Motor neuron (in vitro differentiated cells): Measurements from ENCODE around the gene ERAL1. TPM values are rescaled to one million over a fixed set of nuclear protein-coding genes. Genes with fewer than 3 reads are reported as not detected.
A peak's percentile ranks its signal among the peaks of the same experiment; 100 is the strongest.
"Not testable (repeated sequence)": the region's sequence is repeated elsewhere in the genome, so short reads cannot be mapped to it uniquely, and the experiment has no call there.

ENCODE experiments used
- ATAC-seq, 8 experiments: fragments of 200-7000 bp; cut with Tn5 transposase; replicated peaks in 6 of 8; 2 replicates each; pipeline ENCODE4 v1.8.0; 2021; ENCODE audit warnings: mild to moderate bottlenecking in 8 of 8, moderate library complexity in 8 of 8
- H3K27ac ChIP-seq, 2 donors: fragments of 250-450 bp; sonication (Bioruptor Pico); 2 replicates each; pipeline ENCODE4 v1.9.0; 2021; ENCODE audit warnings: antibody characterized with exemption in 2 of 2, mild to moderate bottlenecking in 2 of 2, moderate library complexity in 1 of 2
- H3K4me1 ChIP-seq, 2 donors: fragments of 250-450 bp; sonication (Bioruptor Pico); replicated peaks in 1 of 2; 2 replicates each; pipeline ENCODE4 v1.6.1; 2021; ENCODE audit warnings: antibody characterized with exemption in 2 of 2, mild to moderate bottlenecking in 2 of 2, moderate library complexity in 1 of 2
- H3K4me3 ChIP-seq, 5 donors: fragments of 250-450 bp; sonication (Bioruptor Pico); 2 replicates each; pipeline ENCODE4 v1.9.0; 2021; ENCODE audit warnings: antibody characterized with exemption in 5 of 5, mild to moderate bottlenecking in 5 of 5, moderate library complexity in 4 of 5
- WGBS, 10 experiments: fragments of 450-650 bp; shearing (Covaris generic); methylation state at CpG; one replicate each; pipeline ENCODE4 v1.0.0; 2022; 5-methylcytosine and 5-hydroxymethylcytosine counted together
- in situ Hi-C, 9 experiments: fragments of 400-800 bp; cut with MboI; loops; one replicate each; pipeline ENCODE4 v1.15.0; 2021; ENCODE audit warnings: low sequenced_read_pairs in 9 of 9, low pct_unique_long_range_greater_than_20kb in 2 of 9; ENCODE audit not compliant: unreplicated experiment in 9 of 9
- total RNA-seq, 8 experiments: library from RNA; unstranded; fragments of 300-600 nt; gene quantifications; 2 replicates each; pipeline versions ENCODE4 v1.2.3 to v1.2.4, GENCODE V29; 2022

The ERAL1 gene
- total RNA-seq, 8 experiments from 2014 or later: 19.0 to 56.8 (median 26.9) TPM

DNA sequence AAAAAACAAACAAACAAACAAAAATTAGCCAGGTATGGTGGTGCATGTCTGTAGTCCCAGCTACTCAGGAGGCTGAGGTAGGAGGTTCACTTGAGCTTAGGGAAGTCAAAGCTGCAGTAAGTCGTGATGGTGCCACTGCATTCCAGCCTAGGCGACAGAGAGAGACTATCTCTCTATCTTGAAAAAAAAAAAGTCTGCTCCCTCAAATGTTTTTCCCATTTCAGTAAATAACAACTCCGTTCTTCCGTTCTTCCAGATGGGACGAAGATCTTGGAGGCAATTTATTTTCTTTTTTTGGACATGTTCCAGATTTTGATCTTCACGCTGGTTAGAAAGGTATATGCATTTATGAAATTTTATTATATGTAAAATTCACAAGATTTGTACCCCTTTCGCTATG, 19.0 kb downstream of the ERAL1 start:
- in situ Hi-C loops: loop anchor here in 1 of 9 experiments (25.0 kb wide), 1 partner anchor 112 kb away; no protein-coding TSS in a partner anchor
- H3K4me1 ChIP-seq: peaks cover 3 to 6% of the 10 kb centered on the region in 2 donors
- WGBS, 10 experiments: 69 to 93% (median 90%) methylated on average over 3 to 7 of the region's 7 CpGs
- H3K4me3 ChIP-seq: no peak overlapping the region
- H3K27ac ChIP-seq: no peak overlapping the region
- no peak for ATAC-seq

DNA sequence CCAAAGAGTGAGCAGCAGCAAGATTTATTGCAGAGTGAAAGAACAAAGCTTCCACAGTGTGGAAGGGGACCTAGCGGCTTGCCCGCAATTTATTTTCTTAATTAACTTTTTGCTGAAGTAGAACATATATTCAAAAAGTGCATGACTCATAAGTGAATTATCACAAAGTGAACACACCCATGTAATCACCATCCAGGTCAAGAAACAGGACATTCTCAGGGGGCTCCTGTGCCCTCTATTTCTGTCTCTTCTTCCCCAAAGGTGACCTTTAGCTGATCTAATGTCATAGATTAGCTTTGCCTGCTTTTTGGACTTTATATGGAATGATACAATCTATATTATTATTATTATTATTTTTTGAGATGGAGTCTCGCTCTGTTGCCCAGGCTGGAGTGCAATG, 19.9 kb downstream of the ERAL1 start:
- ATAC-seq: peak in 6 of 8 experiments; percentile 42 to 76 (median 64)
- 14 to 100% (median 62%) methylated on average over 1 to 3 of the region's 3 CpGs; no CpG with 5 or more reads in 2 of the 10 experiments for whole genome bisulfite sequencing, 10 experiments
- Histone ChIP-seq H3K27ac (no peak overlapping the region), H3K4me3 (no peak overlapping the region), H3K4me1 (peaks cover 3 to 6% of the 10 kb centered on the region in 2 donors)
- in situ Hi-C loops: loop anchor here in 1 of 9 experiments (25.0 kb wide), 1 partner anchor 112 kb away; no protein-coding TSS in a partner anchor

DNA sequence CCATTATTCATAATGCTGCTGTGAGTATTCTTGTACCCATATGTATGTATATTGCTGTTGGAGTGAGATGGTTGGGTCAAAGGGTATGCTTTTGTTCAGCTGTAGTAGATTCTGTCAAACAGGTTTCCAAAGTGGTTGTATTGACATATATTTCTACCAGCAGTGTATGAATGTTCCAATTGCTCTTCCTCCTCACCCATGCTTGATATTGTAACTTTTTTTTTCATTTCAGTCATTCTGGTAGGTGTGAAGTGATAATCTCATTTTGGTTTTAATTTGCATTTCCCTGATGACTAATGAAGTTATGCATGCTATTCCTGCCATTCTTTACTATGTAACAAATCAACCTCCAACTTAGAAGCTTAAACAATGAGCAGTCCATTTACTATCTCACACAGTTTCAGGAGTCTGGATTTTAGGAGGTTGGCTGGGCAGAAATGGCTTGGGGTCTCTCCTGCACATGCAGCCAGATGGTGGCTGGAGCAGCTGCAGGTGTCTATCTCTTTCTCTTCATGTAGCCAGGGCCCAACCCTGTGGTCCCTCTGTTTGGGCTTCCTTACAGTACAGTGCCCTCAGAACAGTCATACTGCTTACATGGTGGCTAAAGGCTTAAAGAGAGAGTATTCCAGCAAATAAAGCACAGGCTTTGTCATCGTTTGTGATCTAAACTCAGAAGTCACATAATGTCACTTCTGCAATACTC, 21.2 kb downstream of the ERAL1 start:
- ATAC-seq: peak in 3 of 8 experiments; percentile 48 to 62 (median 53)
- no peak overlapping the region for H3K4me3 ChIP-seq
- peaks cover 3 to 6% of the 10 kb centered on the region in 2 donors for H3K4me1 ChIP-seq
- in situ Hi-C loops: no loop called here
- 38 to 100% (median 50%) methylated on average over 1 of the region's 1 CpG; no CpG with 5 or more reads in 3 of the 10 experiments for WGBS, 10 experiments
- H3K27ac ChIP-seq: no peak overlapping the region

DNA sequence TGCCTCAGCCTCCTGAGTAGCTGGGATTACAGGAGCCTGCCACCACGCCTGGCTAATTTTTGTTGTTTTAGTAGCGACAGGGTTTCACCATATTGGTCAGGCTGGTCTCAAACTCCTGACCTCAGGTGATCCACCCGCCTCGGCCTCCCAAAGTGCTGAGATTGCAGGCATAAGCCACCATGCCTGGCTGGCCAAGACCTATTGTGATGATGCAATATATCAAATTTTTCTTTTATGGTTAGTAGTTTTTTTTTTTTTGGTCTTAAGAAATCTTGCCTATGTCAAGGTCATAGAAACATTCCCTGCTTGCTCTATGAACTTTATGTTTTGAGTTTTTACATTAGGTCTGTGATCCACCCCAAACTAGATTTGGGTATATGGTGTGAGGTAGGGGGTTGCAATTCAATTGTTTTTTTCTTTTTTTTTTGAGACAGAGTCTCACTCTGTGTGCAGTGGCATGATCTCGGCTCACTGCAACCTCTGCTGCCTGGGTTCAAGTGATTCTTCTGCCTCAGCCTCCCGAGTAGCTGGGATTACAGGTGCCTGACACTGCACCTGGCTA, 22.4 kb downstream of the ERAL1 start:
- WGBS, 10 experiments: 90 to 100% (median 100%) methylated on average over 1 to 5 of the region's 6 CpGs; no CpG with 5 or more reads in 2 of the 10 experiments
- ATAC-seq, H3K4me1 ChIP-seq, H3K27ac ChIP-seq, in situ Hi-C loops, H3K4me3 ChIP-seq: not testable (repeated sequence)

DNA sequence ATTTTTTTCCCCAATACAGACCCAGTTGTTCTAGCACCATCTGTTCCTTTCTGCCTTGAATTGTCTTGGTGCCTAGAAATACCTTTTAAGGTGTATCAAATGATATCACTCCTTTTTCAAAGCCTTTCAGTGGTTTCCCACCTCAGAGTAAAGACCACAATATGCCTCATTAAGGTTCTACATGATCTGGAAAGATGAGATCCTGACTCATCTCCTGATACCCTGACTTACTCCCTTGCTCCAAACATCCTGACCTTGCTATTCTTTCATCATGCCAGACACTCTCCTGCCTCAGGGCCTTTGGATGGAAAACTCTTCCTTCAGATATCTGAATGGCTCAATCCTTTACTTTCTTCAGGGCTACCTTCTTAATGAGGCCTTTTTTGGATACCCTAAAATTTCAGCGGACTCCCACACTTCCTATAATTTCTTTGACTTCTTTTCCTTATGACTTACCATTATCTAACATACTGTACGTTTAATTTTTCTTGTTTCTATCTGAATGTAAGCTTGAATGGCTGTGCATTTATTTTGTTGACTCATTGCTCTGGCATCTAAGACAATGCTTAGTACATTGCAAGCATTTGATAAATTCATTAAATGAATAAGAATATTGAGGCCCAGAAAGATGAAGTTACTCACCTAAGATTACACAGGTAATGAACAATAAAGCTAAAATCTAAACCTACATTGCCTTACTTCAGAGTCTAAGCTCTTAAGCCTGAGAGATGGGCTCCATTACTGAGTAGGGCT, 23.5 kb downstream of the ERAL1 start:
- WGBS, 10 experiments: 62 to 100% (median 89%) methylated on average over 1 to 2 of the region's 2 CpGs; no CpG with 5 or more reads in 1 of the 10 experiments

DNA sequence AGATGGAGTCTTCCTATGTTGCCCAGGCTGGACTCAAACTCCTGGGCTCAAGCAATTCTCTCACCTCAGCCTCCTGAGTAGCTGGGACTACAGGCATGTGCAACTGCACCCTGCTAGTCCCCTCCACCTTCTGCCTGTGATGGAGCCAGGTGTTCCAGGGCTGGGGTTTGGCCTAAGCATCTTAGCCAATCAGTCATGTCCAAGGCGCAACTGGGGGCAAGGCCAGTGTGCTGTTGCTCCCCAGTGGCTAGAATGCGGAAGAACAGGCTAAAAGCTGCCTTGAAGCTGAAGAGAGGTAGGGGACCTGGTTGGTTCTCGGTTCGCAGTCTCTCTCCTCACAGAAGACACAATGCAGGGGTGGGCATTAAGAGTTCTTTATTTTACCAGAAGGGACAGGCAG, 24.2 kb downstream of the ERAL1 start:
- 80 to 100% (median 95%) methylated on average over 1 to 3 of the region's 4 CpGs; no CpG with 5 or more reads in 7 of the 10 experiments for WGBS, 10 experiments
- in situ Hi-C loops: no loop called here
- Histone ChIP-seq H3K4me3 (no peak overlapping the region), H3K4me1 (peaks cover 3 to 5% of the 10 kb centered on the region in 2 donors), H3K27ac (no peak overlapping the region)
- ATAC-seq: peak in 4 of 8 experiments; percentile 17 to 56 (median 42)

More for the DNA sequence above, 23.5 kb downstream of the ERAL1 start:
- no peak overlapping the region for H3K27ac ChIP-seq
- peaks cover 3 to 6% of the 10 kb centered on the region in 2 donors for H3K4me1 ChIP-seq
- H3K4me3 ChIP-seq: no peak overlapping the region
- no peak for ATAC-seq
- in situ Hi-C loops: no loop called here

DNA sequence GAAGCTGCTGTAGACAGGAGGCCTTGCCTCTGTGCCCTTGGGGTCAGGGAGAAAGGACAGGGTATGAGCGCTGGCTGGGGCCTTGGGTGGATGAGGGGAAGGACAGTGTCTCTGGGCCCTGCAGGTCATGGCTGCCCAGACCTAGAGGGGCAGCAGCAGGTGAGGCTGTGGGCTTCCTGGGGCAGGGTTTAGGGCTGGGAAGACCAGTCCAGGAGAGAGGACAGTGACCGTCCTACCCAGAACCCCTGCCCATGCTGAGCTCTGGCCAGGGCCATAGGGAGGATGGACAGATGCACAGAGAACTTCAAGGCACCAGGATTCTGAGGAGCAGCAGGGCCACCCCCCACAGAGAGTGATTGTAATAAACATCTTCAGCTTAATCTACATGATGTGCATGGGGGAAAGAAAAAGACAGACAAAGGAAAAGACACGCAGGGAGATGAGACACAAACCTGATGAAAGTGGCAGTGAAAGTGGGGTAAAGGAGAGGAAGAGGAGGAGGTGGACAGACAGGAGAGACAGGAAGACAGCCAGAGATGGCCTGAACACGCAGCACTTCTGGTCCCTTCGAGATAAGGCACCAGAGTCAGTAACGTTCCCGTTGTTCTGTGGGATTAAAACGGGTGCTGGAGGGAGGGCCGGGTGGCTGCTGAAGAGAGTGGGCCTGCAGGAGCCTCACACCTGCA, 25.2 kb downstream of the ERAL1 start:
- no peak for ATAC-seq
- Histone ChIP-seq H3K4me3 (no peak overlapping the region), H3K27ac (no peak overlapping the region), H3K4me1 (no peaks in the 10 kb centered on the region)
- 67 to 100% (median 78%) methylated on average over 1 to 8 of the region's 9 CpGs; no CpG with 5 or more reads in 3 of the 10 experiments for WGBS, 10 experiments
- in situ Hi-C loops: no loop called here

DNA sequence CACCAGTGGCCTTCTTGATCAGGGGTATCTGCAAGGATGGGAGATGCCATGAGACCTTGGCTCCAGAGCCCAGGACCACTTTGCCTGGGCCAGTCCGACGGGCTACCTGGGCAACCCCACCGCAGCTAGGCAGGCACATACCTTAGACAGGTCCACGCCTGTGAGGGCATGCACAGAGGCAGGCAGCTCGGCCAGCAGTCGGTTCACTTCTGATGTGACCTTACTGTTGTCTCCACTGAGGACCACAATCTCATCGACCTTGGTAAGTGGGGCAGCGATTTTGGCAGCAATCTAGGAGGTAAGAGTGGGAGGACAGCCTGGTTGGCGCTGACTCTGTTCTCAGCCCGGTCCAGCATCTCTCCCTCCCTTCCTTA, 25.7 kb downstream of the ERAL1 start:
- WGBS, 10 experiments: 82 to 100% (median 98%) methylated on average over 1 to 6 of the region's 10 CpGs; no CpG with 5 or more reads in 6 of the 10 experiments
- no peaks in the 10 kb centered on the region for H3K4me1 ChIP-seq
- in situ Hi-C loops: no loop called here
- ATAC-seq: no peak
- no peak overlapping the region for H3K27ac ChIP-seq
- H3K4me3 ChIP-seq: no peak overlapping the region

DNA sequence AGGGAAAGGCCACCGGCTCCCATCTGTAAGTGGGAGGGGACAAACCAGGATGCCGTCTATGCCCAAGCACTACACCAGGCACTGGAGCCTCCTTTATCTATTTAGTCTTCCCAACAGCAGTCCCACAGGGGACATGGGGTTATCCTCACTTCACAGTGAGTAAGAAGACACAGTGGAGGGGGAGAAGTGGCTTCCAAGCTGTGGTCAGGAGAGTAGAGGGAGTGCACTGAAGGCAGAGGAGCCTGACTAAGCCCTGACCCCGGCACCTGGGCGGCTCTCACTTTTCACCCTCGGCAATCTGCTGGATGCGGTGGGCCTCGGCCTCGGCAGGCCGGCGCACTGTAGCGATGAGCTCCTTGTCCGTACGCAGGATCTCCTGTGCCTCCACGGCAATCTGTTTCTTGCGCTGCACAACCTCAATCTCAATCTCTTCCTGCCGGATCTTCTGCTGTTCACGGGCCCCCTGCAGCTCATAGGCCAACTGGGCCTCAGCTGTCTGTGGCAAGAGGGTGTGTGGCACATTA, 26.8 kb downstream of the ERAL1 start:
- H3K4me1 ChIP-seq: no peaks in the 10 kb centered on the region
- H3K4me3 ChIP-seq: no peak overlapping the region
- no peak overlapping the region for H3K27ac ChIP-seq
- ATAC-seq: no peak
- in situ Hi-C loops: no loop called here
- WGBS, 10 experiments: 80 to 100% (median 96%) methylated on average over 1 to 10 of the region's 17 CpGs; no CpG with 5 or more reads in 4 of the 10 experiments

DNA sequence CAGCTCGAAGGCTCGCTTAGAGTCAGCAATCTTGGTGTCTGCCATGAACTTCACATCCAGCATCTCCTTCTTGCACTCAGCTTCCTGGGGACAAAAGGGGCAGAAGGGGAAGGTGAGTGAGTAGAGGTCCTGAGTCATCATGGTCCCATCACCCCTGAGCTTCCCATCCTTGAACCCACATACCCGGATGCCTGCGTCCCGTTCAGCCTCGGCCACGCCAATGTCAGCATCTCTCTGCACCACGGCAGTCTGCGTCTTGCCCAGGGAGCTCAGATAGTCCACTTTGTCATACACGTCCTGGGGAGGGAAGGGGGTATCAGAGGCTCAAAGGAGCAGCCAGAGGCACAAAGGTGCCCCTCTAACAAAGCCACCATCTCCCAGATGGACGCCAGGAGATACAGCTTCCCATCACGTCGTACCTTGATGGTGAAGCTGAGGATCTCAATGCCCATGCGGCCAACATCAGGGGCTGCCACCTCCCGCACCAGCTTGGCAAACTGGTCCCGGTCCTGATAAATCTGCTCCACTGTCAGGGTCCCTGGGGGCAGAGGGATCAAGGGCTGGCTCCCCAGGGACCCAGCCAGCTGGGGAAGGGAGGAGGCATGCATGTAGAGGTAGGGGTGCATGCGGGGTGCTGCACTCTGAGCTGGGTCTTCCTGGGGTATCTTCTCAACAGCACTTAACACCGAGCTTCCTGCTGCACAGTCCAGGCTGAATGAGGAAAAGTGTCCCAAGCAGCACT, 27.5 kb downstream of the ERAL1 start:
- in situ Hi-C loops: no loop called here
- no peak for ATAC-seq
- 78 to 100% (median 95%) methylated on average over 1 to 7 of the region's 18 CpGs; no CpG with 5 or more reads in 4 of the 10 experiments for WGBS, 10 experiments
- H3K27ac ChIP-seq: no peak overlapping the region
- no peak overlapping the region for H3K4me3 ChIP-seq
- no peaks in the 10 kb centered on the region for H3K4me1 ChIP-seq

DNA sequence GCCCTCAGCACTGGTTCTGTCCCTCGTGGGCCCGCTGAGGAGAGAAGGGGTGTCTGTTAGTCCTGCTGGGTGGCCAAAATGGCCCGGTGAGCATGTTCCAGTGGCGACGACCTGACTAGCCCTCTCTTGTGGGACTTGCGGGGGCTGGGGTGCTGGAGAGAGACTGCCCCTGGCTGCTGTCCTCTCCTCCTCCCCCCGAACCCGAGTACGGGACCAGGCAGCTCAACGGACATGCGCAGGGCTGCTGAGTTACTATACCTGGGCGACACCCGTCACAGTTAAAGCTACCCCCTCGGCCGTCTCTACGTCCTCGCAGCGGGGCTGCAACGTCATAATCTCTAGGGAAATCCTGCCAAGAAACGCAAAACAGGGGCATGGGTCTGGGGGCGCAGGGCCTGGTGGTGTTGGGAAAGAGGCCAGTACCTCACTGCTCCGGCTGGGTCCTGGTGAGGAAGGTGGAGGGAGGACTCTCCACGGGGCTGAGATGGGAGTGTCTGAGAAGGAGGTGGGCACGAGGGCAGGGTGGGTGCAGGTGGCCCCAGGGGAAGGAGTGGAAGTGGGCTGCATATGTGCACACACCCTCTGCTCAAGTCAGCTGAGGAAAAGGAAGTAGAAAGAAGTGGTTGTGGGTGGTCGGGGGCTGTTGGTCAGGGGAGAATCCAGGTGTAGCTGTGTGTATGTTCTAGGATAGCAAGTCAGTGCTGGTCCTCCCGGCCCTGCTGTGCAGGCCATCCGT, 29.3 kb downstream of the ERAL1 start:
- in situ Hi-C loops: no loop called here
- 67 to 100% (median 94%) methylated on average over 2 to 12 of the region's 27 CpGs; no CpG with 5 or more reads in 2 of the 10 experiments for WGBS, 10 experiments
- Histone ChIP-seq H3K27ac (no peak overlapping the region), H3K4me1 (no peaks in the 10 kb centered on the region), H3K4me3 (no peak overlapping the region)
- ATAC-seq: no peak
